Neural cell (in vitro differentiated cells): Measurements from ENCODE around the gene MTTP. TPM values are rescaled to one million over a fixed set of nuclear protein-coding genes. Genes with fewer than 3 reads are reported as not detected.

Source experiments
- H2AFZ ChIP-seq: fragments of 200-600, 300-800 bp; sonication (generic), shearing (Covaris generic); 2 replicates; pipeline ENCODE4 v1.6.0; 2014; ENCODE audit warnings: low read depth, mild to moderate bottlenecking, antibody characterized with exemption, low read length, moderate library complexity
- H3F3A ChIP-seq: fragments of 200-600 bp; shearing (Covaris generic); 2 replicates; pipeline ENCODE4 v1.6.1; 2016; ENCODE audit warnings: mild to moderate bottlenecking, moderate library complexity, mixed read lengths, antibody characterized with exemption, low read length; ENCODE audit not compliant: insufficient read depth, poor library complexity, severe bottlenecking
- H3K27ac ChIP-seq: fragments of 200-600, 300-800 bp; sonication (generic), shearing (Covaris generic); 2 replicates; pipeline ENCODE4 v1.5.1; 2014; ENCODE audit warnings: mild to moderate bottlenecking, low read length, moderate library complexity
- H3K27me3 ChIP-seq: fragments of 300-800, 200-600 bp; sonication (generic), shearing (Covaris generic); 2 replicates; pipeline ENCODE4 v1.6.0; 2014; ENCODE audit warnings: mild to moderate bottlenecking, low read depth, low read length, moderate library complexity; ENCODE audit not compliant: insufficient read depth
- H3K36me3 ChIP-seq: fragments of 300-800, 200-600 bp; sonication (generic), shearing (Covaris generic); 2 replicates; pipeline ENCODE4 v1.5.1; 2014; ENCODE audit warnings: mild to moderate bottlenecking, antibody characterized with exemption, low read length, moderate library complexity; ENCODE audit not compliant: insufficient read depth
- H3K4me2 ChIP-seq: fragments of 300-800, 200-600 bp; sonication (generic), shearing (Covaris generic); 2 replicates; pipeline ENCODE4 v1.6.0; 2014; ENCODE audit warnings: mild to moderate bottlenecking, low read length
- H3K4me3 ChIP-seq: fragments of 300-800, 200-600 bp; sonication (generic), shearing (Covaris generic); 2 replicates; pipeline ENCODE4 v1.5.1; 2014; ENCODE audit warnings: mild to moderate bottlenecking, low read length, moderate library complexity
- H3K79me2 ChIP-seq: fragments of 200-600 bp; shearing (Covaris generic); replicated peaks from 2 replicates; pipeline ENCODE4 v1.6.0; 2014; ENCODE audit warnings: mild to moderate bottlenecking, low read length, moderate library complexity; ENCODE audit not compliant: insufficient read depth
- H3K9ac ChIP-seq: fragments of 300-800, 200-600 bp; sonication (generic), shearing (Covaris generic); 2 replicates; pipeline ENCODE4 v1.6.1; 2016; ENCODE audit warnings: mild to moderate bottlenecking, low read length, mixed read lengths
- H3K9me2 ChIP-seq: fragments of 200-600 bp; shearing (Covaris generic); 2 replicates; pipeline ENCODE4 v1.6.1; 2016; ENCODE audit warnings: mild to moderate bottlenecking, low read length, mixed read lengths; ENCODE audit not compliant: insufficient read depth
- H3K9me3 ChIP-seq: fragments of 200-600, 300-800 bp; sonication (generic), shearing (Covaris generic); 2 replicates; pipeline ENCODE4 v1.6.1; 2016; ENCODE audit warnings: mild to moderate bottlenecking, mixed run types, low read length, moderate library complexity, mixed read lengths
- H4K20me1 ChIP-seq: fragments of 200-600 bp; shearing (Covaris generic); 2 replicates; pipeline ENCODE4 v1.6.1; 2016; ENCODE audit warnings: mild to moderate bottlenecking, mixed run types; ENCODE audit not compliant: insufficient read depth
- EP300 ChIP-seq: fragments of 450-650 bp; conservative IDR thresholded peaks from 2 replicates; pipeline ENCODE4 v1.6.1; 2014; ENCODE audit warnings: antibody characterized with exemption, mild to moderate bottlenecking, moderate library complexity; ENCODE audit not compliant: poor library complexity, severe bottlenecking
- EZH2 ChIP-seq: fragments of 200-600, 300-800 bp; shearing (Covaris generic), sonication (generic); IDR thresholded peaks from 2 replicates; pipeline ENCODE4 v1.6.1; 2014; ENCODE audit warnings: antibody characterized with exemption, low read length, borderline replicate concordance, mild to moderate bottlenecking; ENCODE audit not compliant: insufficient read depth, poor library complexity, severe bottlenecking
- MXI1 ChIP-seq: fragments of 450-650 bp; conservative IDR thresholded peaks from 2 replicates; pipeline ENCODE4 v1.6.1; 2014; ENCODE audit warnings: antibody characterized with exemption, mild to moderate bottlenecking; ENCODE audit not compliant: poor library complexity, severe bottlenecking
- POLR2AphosphoS5 ChIP-seq: IDR thresholded peaks from 2 replicates; pipeline ENCODE4 v1.6.1; 2012
- RAD21 ChIP-seq: fragments of 450-650 bp; conservative IDR thresholded peaks from 2 replicates; pipeline ENCODE4 v1.6.1; 2014; ENCODE audit warnings: antibody characterized with exemption, mild to moderate bottlenecking, moderate library complexity
- SMC3 ChIP-seq: fragments of 450-650 bp; conservative IDR thresholded peaks from 2 replicates; pipeline ENCODE4 v1.6.1; 2014; ENCODE audit warnings: antibody characterized with exemption, mild to moderate bottlenecking, moderate library complexity; ENCODE audit not compliant: poor library complexity
- TAF1 ChIP-seq: IDR thresholded peaks from 2 replicates; pipeline ENCODE4 v1.6.1; 2012; ENCODE audit warnings: low read depth
- polyA plus RNA-seq: library from polyadenylated mRNA; depleted of rRNA; stranded (reverse); fragments of >200 nt; gene quantifications from 2 replicates; pipeline ENCODE4 v1.2.3, GENCODE V29; 2014
- TF ChIP-seq, protein P1 (sequence below): IDR thresholded peaks from 2 replicates; pipeline ENCODE4 v1.6.1; 2012; ENCODE audit warnings: borderline replicate concordance
- TF ChIP-seq, protein P2 (sequence below): fragments of 450-650 bp; IDR thresholded peaks from 2 replicates; pipeline ENCODE4 v1.5.1; 2014; ENCODE audit warnings: antibody characterized with exemption, mild to moderate bottlenecking, moderate library complexity; ENCODE audit not compliant: poor library complexity, severe bottlenecking

The MTTP gene
- polyA plus RNA-seq, 1 donor from 2014 or later = 1.2 TPM

DNA sequence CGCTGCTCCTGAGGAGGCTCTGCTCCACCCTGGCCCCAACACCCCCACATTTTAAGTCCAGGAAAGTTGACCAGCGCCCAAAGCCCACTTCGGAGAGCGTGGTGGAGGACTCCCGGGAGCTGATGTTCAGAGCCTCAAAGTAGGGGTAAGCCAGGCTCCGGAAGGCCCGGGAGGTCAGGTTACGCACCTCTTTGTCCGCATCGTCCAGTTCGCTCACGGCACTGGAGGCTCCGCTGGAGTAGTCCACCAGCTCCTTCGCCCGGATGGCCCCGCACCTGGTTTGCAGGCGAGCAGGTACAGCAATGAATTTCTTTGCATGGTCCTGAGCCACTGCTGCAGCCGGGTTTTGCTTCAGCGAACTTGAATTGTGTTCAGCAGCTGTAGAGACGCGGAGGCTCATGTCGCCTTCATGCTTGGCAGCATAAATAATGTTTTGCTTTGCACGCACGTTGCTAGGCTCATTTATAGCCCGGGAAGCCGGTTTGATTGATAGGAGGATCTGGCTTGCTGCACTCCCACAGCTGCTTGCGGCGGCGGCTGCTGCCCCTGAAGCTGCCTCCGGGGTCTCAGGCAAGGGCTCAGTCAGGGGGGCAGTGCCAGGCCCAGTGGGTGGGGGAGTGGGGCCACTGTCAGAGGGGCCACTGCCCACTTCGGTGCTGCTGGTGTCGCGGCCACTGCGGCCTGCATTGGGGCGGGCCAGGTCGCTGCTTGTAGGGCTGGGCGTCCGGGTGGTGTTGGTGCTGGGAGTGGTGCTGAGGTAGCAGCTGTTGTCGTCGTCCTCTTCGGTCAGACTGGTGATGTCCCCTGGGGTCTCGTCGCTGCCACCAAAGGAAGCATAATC lies 78.2 kb downstream of the MTTP start:
- no peak overlapping the region for H3K9ac ChIP-seq
- no peaks in the 10 kb centered on the region for H3K9me3 ChIP-seq
- no peaks in the 10 kb centered on the region for H4K20me1 ChIP-seq
- no peak overlapping the region for H3K4me3 ChIP-seq
- no peaks in the 10 kb centered on the region for H3K27me3 ChIP-seq
- no peak overlapping the region for H3K27ac ChIP-seq
- no peaks in the 10 kb centered on the region for H3K79me2 ChIP-seq
- no peak overlapping the region for H2AFZ ChIP-seq
- TF ChIP-seq EP300 = no peak
- H3K36me3 ChIP-seq = no peaks in the 10 kb centered on the region
- no peaks in the 10 kb centered on the region for H3K9me2 ChIP-seq
- no peaks in the 10 kb centered on the region for H3F3A ChIP-seq
- no peak overlapping the region for H3K4me2 ChIP-seq

DNA sequence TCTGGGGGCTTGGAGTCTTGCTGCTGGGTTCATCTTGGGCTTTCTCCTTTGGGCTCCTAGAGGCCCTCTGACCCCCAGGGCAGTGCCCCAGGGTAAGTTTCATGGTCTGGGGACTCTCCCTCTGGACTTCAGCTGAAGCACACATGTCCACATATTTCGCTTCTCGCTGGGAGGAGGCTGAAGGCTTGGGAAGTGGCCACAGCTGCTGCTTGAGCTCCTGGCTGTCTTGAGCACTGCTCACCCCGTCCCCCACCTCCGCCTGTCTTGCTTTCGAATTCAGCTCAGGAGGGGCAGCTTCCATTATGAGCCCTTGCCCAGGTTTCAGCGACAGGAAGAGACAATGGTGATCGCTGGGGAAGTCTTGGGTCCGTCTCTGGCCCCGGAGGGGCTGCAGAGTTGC lies 79.3 kb downstream of the MTTP start:
- Histone ChIP-seq H3K4me3 (no peak overlapping the region), H3K27ac (no peak overlapping the region), H3K4me2 (no peak overlapping the region), H3K9me3 (no peaks in the 10 kb centered on the region), H3K79me2 (no peaks in the 10 kb centered on the region), H3K36me3 (no peaks in the 10 kb centered on the region), H3K27me3 (no peaks in the 10 kb centered on the region), H3F3A (no peaks in the 10 kb centered on the region), H3K9me2 (no peaks in the 10 kb centered on the region), H4K20me1 (no peaks in the 10 kb centered on the region), H2AFZ (no peak overlapping the region), H3K9ac (no peak overlapping the region)
- TF ChIP-seq RAD21 (no peak), EZH2 (no peak), TAF1 (no peak), SMC3 (no peak), EP300 (no peak), POLR2AphosphoS5 (no peak), MXI1 (no peak)
- TF ChIP-seq, protein P1, sequence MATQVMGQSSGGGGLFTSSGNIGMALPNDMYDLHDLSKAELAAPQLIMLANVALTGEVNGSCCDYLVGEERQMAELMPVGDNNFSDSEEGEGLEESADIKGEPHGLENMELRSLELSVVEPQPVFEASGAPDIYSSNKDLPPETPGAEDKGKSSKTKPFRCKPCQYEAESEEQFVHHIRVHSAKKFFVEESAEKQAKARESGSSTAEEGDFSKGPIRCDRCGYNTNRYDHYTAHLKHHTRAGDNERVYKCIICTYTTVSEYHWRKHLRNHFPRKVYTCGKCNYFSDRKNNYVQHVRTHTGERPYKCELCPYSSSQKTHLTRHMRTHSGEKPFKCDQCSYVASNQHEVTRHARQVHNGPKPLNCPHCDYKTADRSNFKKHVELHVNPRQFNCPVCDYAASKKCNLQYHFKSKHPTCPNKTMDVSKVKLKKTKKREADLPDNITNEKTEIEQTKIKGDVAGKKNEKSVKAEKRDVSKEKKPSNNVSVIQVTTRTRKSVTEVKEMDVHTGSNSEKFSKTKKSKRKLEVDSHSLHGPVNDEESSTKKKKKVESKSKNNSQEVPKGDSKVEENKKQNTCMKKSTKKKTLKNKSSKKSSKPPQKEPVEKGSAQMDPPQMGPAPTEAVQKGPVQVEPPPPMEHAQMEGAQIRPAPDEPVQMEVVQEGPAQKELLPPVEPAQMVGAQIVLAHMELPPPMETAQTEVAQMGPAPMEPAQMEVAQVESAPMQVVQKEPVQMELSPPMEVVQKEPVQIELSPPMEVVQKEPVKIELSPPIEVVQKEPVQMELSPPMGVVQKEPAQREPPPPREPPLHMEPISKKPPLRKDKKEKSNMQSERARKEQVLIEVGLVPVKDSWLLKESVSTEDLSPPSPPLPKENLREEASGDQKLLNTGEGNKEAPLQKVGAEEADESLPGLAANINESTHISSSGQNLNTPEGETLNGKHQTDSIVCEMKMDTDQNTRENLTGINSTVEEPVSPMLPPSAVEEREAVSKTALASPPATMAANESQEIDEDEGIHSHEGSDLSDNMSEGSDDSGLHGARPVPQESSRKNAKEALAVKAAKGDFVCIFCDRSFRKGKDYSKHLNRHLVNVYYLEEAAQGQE = no peak
- TF ChIP-seq, protein P2, sequence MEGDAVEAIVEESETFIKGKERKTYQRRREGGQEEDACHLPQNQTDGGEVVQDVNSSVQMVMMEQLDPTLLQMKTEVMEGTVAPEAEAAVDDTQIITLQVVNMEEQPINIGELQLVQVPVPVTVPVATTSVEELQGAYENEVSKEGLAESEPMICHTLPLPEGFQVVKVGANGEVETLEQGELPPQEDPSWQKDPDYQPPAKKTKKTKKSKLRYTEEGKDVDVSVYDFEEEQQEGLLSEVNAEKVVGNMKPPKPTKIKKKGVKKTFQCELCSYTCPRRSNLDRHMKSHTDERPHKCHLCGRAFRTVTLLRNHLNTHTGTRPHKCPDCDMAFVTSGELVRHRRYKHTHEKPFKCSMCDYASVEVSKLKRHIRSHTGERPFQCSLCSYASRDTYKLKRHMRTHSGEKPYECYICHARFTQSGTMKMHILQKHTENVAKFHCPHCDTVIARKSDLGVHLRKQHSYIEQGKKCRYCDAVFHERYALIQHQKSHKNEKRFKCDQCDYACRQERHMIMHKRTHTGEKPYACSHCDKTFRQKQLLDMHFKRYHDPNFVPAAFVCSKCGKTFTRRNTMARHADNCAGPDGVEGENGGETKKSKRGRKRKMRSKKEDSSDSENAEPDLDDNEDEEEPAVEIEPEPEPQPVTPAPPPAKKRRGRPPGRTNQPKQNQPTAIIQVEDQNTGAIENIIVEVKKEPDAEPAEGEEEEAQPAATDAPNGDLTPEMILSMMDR = no peak

DNA sequence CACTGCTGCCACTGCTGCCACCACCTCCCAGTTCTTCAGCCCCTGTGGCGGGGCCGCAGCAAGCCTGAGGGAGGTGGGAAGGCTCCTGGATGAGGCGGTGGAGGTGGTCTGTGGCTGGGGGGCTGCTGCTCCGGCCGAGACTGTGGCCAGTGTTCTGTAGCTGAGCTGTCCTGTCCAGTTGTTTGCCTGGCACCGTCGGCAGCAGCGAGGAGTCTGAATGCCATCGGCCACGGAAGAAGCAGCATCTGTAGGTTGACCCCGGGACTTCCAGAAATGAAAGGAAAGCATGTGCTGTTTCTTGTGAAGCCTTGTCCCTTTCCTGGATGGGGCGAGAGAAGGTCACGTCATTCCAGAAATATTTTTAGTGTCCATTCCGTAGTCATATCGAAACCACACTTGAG lies 79.7 kb downstream of the MTTP start:
- H4K20me1 ChIP-seq = no peaks in the 10 kb centered on the region
- H3K9me2 ChIP-seq = no peaks in the 10 kb centered on the region
- H3K27ac ChIP-seq = no peak overlapping the region
- H3K9me3 ChIP-seq = no peaks in the 10 kb centered on the region
- no peak overlapping the region for H2AFZ ChIP-seq
- no peak overlapping the region for H3K4me2 ChIP-seq
- no peak overlapping the region for H3K9ac ChIP-seq
- H3F3A ChIP-seq = no peaks in the 10 kb centered on the region
- no peaks in the 10 kb centered on the region for H3K27me3 ChIP-seq
- TF ChIP-seq SMC3 (no peak), RAD21 (no peak), MXI1 (no peak), EZH2 (no peak), EP300 (no peak), POLR2AphosphoS5 (no peak), TAF1 (no peak)
- TF ChIP-seq, protein P2 = no peak
- TF ChIP-seq, protein P1 = no peak
- H3K79me2 ChIP-seq = no peaks in the 10 kb centered on the region
- no peaks in the 10 kb centered on the region for H3K36me3 ChIP-seq
- no peak overlapping the region for H3K4me3 ChIP-seq
